Measurements from ENCODE around the gene SPATA32.

Gene SPATA32

GRCh38 chr17:45227926-45228762 lies 33.8 kb downstream of the SPATA32 start:
- peak; percentile 80 for DNase-seq

- peak; percentile 76 for DNase-seq
Observed at GRCh38 chr17:45227101-45227925, 34.6 kb downstream of the SPATA32 start.

GRCh38 chr17:45226576-45226975 lies 35.3 kb downstream of the SPATA32 start:
- DNase-seq, result no peak

- peak; percentile 96 for DNase-seq
Observed at GRCh38 chr17:45225964-45226530, 35.8 kb downstream of the SPATA32 start.

GRCh38 chr17:45225051-45225700 lies 36.7 kb downstream of the SPATA32 start:
- peak; percentile 84 for DNase-seq

GRCh38 chr17:45224671-45225050 lies 37.2 kb downstream of the SPATA32 start:
- DNase-seq, result peak; percentile 77

GRCh38 chr17:45223539-45224528 lies 38.1 kb downstream of the SPATA32 start:
- DNase-seq, result peak; percentile 85

- no peak for DNase-seq
Observed at GRCh38 chr17:45222996-45223538, 38.8 kb downstream of the SPATA32 start.

- DNase-seq, result peak; percentile 84
Observed at GRCh38 chr17:45222289-45222995, 39.5 kb downstream of the SPATA32 start.

GRCh38 chr17:45222014-45222288 lies 39.9 kb downstream of the SPATA32 start:
- no peak for DNase-seq

GRCh38 chr17:45221081-45222013 lies 40.5 kb downstream of the SPATA32 start, which contains the start of gene FMNL1:
FMNL1 (plus strand) TSS chr17:45221885; CDS start chr17:45222125, 240 bp downstream.
- DNase-seq, result peak; percentile 85

- no peak for DNase-seq
Observed at GRCh38 chr17:45220079-45220478, 41.8 kb downstream of the SPATA32 start.

- DNase-seq, result peak; percentile 99
Observed at GRCh38 chr17:45218895-45219661, 42.8 kb downstream of the SPATA32 start.

Data from activated CD8-positive, alpha-beta memory T cell treated with anti-CD3 and anti-CD28 coated beads for 24 hours (primary cell).